HFF-Myc (cell line): Measurements from ENCODE around the gene RCAN2.
A peak's percentile ranks its signal among the peaks of the same experiment; 100 is the strongest.

ENCODE experiments used
- DNase-seq: peaks from one replicate; pipeline ENCODE4 v3.0.0-alpha.2; 2011; ENCODE audit warnings: low read depth; ENCODE audit errors: extremely low read depth
- H3K4me3 ChIP-seq: replicated peaks from 2 replicates; pipeline ENCODE4 v1.5.1; 2011; ENCODE audit warnings: low read depth, mild to moderate bottlenecking, control low read depth, low read length
- CTCF ChIP-seq: IDR thresholded peaks from 2 replicates; pipeline ENCODE4 v1.5.1; 2012; ENCODE audit warnings: mild to moderate bottlenecking, low read depth, low read length, control low read depth; ENCODE audit errors: missing control alignments

Gene RCAN2

GRCh38 chr6:46184114-46184513, 307.1 kb downstream of the RCAN2 start:
- H3K4me3 ChIP-seq, result no peak overlapping the region
- peak; percentile 12 for TF ChIP-seq CTCF
- peak; percentile 52 for DNase-seq

GRCh38 chr6:46175976-46176375, 315.3 kb downstream of the RCAN2 start:
- DNase-seq, result no peak
- TF ChIP-seq CTCF, result no peak
- no peak overlapping the region for H3K4me3 ChIP-seq

GRCh38 chr6:46175446-46175845, 315.8 kb downstream of the RCAN2 start:
- DNase-seq, result no peak
- no peak overlapping the region for H3K4me3 ChIP-seq
- no peak for TF ChIP-seq CTCF

DNA sequence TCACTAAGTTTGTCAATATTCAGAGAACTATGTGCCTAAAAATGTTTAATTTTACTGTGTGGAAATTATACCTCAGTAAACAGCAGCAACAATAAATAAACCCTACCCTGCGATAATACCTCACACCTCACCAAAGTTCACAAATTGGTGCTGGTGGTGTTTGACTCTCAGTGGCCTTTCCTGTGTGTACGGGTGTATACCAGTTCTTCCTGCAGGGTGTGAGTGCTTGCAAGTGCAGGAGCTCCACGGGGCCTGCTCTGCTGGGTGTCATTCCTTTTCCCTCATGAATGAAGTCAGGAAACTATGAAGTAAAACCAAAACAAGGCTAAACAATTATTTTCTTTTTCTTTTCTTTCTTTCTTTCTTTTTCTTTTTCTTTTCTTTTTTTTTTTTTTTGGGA, 316.3 kb downstream of the RCAN2 start:
- DNase-seq, result no peak
- no peak for TF ChIP-seq CTCF

DNA sequence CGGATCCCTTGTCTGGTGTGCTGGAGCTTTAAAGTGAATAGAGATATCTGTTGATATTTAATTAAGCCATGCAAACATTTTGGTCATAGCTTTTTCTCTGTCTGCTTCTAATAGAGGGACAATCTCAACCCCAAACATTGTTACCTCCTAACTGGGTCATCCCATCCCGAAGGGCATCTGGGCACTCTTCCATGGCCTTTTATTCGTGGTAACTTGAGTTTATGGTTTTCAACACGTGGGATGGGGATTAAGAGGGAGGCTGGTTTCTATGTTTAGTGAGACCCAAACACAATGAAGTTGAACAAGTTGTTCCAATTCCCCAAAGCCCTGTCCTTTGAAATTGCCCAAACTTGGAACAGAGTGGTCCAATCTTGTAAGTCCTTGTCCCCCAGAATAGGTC, 319.1 kb downstream of the RCAN2 start:
- no peak overlapping the region for H3K4me3 ChIP-seq
- DNase-seq, result no peak
- TF ChIP-seq CTCF, result no peak

More for the DNA sequence above, 316.3 kb downstream of the RCAN2 start:
- H3K4me3 ChIP-seq, result no peak overlapping the region
